GM19328 (cell line): ENCODE data around the gene CRK.

Experiments
- ATAC-seq: cut with Tn5 transposase; IDR thresholded peaks from one replicate; pipeline ENCODE4 v1.9.1; 2021; ENCODE audit warnings: mild to moderate bottlenecking, moderate library complexity; ENCODE audit not compliant: unreplicated experiment

The CRK gene

DNA sequence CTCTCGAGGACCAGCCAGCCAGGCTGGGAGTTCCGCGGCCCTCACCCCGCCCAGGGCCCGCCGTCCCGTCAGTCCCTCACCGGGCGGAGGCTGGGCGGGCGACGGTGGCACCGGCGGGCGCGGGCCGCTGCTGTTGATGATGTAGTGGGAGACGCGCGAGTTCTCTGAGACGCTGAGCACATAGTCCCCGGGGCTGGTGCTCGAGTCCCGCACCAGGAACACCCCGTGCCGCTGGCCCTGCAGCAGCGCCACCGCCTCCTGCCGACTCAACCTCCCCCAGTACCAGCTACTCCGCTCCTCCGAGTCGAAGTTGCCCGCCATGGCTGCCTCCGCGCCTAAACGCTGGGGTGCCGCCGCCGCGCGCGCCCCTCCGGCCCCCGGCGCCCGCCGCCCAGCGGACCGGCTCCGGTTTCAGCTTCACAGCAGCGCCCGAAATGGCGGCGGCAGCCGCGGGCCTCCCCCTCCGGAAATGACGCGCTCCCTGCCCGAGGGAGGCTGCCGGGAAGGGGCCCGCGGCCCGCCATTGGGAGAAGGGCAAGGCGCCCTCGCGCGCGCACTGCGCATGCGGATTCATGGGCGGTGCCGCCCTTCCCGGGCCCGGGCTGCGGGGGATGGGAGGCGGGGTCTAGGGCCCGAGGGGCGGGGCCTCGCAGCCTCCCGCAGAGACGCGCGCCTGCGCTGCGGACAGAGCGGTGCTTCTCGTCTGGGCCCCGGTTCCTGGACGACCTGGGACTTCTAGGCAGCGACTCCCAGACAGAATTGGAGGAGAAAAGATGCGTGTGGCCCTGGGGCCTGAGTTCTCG, at the start of gene CRK:
CRK (minus strand) TSS at position 436 of the 803 bp plus-strand sequence; CDS start at position 321, 115 bp downstream.
- peak; percentile 80 for ATAC-seq

DNA sequence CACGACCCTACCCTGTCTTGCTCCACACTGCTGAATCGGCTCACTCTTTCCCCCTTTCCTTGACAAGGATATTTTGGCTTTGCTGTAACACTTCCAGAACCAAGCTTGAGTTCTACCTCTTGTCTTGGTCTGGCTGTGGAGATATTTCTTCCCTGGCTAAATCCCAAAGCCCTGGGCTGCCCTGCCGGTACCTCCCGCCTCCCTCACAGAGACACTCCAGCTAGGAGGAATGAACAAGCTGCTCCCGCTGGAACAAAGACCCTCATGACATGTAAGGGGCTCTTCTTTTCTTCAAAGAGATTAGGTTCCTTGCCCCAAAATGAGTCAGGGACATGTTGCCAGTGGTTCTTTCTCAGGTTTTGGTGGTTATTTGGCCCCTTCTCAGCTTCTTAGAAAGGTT, 49.6 kb upstream of the CRK start:
- no peak for ATAC-seq

DNA sequence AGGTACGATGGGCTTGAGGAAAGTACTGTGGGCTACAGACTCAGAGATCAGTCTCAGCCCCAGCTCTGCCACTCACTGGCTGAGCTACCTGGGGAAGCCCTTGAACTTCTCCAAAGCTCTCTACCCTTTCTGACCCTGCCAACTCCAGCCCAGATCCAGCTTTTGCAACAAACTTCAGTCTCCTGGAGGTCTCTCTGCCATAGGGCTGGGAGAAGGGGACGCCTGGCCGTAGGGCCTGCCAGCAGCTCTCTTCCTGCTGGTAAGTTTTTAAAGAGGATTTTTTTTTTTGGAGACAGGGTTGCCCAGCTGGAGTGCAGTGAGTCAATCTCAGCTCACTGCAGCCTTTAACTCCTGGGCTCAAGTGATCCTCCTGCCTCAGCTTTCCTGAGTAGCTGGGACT, 48.8 kb upstream of the CRK start:
- ATAC-seq, result no peak

DNA sequence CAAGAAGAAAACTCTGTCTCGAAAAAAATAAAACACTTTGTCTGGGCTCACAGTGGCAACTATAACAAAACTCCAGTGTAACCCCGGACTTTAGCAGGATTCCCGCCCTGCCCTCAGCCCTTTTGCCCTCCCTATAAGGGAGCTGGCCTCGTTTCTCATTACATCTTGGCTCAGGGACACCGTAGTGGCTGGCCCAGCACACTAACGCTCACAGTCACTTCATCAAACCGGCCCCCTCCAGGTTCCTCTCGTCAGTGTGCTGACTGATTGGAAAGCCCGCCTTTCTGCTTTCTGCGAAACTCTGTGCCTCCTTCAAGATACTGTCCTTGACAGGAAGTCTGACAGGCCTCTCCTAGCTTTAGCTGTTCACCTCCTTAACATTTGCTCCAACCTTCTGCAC, 47.7 kb upstream of the CRK start:
- no peak for ATAC-seq

DNA sequence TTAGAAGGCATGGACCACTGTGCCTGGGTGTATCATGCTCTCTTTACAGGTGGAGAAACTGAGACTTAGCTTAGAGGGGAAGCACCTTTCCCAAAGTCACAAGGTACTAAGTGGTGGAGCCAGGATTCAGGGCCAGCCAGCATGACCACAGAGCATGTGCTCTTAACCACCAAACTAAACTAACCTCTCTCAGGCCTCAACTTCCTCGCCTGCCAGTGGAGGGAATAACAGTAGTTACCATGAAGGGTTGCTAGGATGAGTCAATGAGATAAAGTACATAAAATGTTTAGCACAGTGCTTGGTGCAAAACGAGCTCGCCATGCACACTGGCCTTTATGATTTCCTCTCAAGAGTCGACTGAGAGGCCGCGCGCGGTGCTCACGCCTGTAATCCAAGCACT, 42.8 kb upstream of the CRK start:
- no peak for ATAC-seq

DNA sequence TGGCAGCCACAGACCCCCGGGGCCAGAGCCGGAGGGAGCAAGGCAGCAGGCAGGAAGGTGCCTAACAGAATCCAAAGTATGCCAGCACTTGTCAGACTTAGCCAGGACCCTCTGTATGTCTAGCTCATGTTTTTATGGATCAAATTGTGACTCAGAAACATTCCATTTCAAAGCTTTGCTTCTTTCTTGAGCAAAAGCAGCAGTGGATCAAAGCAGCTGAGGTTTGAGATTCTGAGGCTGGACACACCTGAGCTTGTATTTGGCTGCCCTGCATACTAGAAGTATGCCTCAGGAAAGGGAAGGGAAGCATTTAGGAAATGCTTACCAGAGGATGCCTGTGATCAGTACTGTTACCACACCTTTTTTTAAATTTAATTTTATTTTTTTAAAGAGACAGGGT, 42.2 kb upstream of the CRK start:
- ATAC-seq, result no peak

DNA sequence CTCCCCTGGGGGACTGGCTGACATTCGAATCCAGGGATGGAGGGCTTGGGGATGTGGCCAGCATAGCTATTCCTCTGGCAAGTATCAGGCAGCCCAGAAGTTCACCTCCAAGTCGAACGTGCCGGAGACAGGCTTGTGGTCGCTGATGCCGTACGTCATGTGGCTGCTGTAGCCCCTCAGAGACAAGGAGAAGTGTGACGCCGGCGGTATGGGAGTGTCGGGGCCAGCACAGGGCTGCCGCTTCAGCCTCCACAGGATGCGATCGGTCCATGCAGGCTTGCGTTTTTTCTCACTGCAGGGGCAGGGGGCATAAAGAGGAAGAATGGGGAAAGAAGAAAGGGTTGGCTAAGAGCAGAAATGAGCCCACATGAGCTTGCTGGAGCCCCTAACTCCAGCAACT, 41.8 kb upstream of the CRK start:
- no peak for ATAC-seq

DNA sequence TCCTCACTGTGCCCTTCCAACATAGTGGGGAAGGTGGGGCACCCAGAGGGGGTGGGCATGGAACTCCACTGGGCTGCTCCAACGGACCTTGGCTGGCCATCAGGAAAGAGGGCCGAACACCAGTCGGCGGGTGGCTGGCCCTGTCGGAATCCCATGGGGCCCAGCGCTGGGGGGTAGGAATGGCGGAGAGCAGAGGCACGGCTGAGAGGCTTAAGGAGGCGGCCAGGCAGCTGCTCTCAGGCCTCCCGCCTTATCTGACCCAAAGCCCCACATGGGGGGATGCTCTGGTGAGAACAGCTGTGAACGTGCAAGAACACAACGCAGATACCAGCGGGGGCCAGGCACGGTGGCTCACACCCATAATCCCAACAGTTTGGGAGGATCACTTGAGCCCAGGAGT, 40.8 kb upstream of the CRK start:
- ATAC-seq, result no peak

DNA sequence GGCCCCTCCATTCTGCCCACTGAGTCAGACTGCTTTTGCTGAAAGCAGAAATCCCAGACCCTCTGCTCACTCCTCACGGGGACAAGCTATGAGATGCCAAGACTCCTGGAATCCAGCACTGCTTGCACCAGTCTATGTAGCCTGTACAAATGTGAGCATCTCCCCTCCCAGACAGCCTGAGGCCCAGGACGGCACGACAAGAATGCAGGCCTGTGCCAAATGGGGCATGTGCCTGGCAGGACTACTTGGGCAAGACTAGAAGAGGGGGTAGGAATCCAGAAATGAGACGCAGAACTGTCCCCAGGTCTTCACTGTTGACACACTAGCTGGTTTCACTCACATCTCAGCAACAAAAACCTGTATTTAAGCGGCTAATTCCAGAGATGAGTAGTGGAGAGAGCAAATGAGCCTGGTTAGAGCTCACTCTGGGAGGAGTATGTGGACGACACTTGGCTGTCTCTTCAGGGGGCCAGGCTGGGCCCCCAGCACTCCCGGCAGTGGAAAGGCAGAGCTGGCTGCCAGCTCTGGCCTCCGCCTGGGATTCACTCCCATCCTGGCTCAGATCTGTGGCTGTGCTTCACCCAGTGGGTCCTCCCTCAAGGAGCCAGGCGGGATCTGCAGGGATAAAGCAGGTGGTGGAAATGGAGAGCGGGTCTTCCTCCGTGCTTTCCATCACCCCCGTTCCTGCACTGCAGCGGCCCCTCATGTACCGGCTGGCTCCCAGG, 39.4 kb upstream of the CRK start:
- ATAC-seq, result no peak

DNA sequence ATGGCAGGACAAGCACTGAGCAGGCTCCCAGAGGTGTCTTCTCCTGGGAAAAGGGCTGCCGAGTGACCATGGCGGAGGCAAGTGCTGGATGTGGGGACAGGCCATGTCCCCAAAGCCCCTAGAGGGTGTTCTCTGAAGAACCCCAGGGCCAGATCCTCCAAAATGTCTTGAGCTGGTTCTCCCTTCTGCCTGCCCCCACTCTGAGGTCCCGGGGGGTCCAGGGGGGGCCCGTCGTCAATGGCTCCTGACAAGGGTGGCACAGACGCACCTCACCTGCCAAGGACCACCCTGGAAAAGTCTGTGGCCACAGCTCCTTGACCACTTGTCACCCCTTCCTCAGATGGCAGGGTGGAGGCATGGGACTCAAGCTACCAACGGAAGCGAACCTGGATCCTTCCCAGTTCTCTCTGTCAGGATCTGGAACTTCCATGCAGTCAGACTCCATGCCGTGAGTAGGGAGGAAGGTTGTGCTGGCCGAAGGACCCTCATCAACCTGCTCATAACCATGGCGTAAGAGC, 38.8 kb upstream of the CRK start:
- no peak for ATAC-seq

DNA sequence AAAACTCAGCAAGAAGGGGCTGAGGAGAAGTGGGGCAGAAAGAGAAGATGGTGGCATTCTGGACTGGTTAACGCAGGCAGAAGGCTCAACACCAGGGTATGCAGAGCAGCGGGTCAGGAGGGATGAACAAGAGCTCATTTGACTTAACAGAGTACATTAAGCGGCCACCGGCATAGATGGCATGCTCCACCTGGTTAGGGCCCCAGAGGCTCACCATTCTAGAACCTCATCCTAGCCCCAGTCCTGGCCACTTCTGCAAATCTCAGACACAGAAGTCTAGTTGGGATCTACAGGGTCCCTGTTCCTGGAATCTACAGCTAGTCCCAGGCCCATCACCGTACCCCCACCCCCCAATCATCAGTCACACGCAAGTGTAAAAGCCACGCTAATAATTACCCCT, 38.2 kb upstream of the CRK start:
- ATAC-seq, result no peak

DNA sequence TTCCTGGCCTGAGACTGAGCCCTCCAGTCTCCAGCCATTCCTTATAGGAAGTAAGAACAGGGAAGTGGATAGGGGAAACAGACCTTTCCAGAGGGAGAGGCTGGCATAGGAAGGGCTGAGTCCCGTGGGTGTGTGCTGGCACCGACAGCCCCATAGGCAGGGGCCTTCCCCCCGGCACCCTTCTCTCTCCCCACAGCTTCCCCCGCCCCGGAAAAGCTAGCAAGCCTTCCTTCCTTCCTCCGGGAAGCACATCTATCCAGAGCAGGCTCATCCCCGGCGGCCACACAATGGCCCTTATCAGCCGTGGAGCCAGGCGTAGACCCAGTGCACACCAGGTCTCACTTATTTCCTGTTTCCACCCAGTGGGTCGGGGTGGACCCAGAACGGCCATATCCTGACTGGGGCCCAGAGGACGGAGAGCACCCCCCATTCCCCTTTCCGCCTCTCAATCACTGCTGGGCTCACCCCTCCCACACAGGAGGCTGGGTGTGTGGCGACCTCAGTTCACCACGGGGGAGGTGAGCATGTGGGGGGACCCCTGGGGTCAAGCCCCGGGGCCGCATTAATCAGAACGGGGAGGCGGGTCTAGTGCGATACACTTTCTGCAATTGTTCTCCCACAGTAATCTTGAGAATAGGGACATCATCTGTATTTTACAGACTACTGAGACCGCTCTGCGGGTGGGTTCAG, 37.4 kb upstream of the CRK start:
- no peak for ATAC-seq

DNA sequence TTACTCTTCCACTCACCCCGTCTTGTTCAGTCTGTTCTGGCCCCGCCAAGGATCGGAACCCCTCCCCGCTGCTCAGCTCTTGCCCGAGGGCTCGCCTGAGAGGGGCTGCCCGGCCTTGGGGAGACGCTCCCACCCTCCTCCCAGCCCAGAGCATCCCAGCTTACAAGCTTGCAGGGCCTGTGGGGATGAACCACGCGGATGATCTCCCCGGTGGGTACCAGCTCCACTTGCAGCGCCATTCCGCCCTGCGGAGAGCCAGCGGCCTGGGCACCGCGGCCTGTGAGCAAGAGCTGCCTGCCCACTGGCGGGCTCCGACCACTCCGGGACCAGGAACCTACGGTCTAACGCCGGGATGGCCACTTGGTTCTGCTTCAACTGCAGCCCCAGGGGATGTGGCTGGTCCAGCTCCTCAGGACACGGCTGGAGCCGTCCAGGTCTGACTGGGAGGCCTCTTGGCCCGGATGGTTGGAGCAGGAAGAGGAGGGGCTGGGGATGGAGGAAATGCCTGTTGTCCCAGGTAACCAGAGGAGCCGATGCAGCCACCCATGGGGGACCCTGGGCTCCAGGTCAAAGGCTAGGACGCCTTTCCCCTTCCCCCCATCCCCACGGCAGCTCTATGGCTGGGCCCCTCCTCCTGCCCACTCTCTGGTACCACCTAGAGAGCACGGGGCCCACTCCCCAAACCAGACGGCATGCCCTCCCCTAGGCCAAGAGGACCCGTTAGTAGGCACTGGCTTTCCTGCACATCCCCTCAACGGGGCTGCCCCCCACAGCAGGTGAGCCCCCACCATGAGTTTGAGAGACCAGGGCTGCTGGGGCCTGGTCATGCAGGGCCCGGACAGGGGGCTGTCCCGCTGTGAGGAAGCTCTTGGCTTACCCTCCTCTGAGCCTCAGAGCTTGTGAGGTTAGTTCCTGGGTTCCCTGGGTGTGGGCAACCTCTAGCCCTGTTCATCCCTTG, 36.5 kb upstream of the CRK start, which contains the start of gene MYO1C:
MYO1C (minus strand) TSS at position 438 of the 958 bp plus-strand sequence; CDS start at position 239, 199 bp downstream.
- no peak for ATAC-seq

DNA sequence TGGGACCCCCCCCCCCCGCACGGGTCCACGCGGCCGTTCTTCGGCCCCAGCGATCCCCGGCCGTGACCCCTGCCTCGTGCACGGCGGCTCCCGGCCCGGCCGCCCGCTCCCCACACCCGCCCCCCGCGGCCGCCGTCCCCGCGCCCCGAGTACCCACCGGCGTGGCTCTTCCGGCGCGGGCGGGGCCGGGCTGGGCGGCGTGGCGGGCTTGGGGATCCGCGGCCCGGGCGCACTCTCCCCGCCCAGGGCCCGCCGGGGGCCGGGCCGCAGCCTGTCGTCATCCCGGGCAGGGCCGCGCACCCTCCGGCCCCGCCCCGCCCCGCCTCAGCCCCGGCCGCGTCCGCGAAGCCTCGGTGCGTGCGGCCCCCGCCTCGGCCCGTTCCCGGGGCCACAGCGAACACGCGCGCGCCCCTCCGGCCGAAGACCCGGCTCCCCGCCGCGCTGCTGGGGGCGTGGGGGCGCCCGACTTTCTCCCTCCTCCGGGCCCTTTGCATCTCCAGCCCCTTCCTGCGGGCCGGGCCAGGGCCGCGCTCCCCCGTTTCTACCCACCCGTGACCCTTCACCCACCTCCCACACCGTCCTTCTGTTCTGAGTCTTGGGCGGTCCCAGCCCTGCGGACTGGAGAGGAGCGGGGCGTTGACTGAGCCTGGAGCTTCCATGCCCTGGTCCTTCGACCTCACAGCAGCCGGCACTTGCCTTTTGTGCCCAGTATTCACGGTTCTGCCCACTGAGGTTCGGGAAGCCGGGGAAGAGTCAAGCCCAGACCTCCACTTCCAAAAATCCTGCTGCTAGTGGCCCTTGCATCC, 35.6 kb upstream of the CRK start:
- peak; percentile 51 for ATAC-seq

DNA sequence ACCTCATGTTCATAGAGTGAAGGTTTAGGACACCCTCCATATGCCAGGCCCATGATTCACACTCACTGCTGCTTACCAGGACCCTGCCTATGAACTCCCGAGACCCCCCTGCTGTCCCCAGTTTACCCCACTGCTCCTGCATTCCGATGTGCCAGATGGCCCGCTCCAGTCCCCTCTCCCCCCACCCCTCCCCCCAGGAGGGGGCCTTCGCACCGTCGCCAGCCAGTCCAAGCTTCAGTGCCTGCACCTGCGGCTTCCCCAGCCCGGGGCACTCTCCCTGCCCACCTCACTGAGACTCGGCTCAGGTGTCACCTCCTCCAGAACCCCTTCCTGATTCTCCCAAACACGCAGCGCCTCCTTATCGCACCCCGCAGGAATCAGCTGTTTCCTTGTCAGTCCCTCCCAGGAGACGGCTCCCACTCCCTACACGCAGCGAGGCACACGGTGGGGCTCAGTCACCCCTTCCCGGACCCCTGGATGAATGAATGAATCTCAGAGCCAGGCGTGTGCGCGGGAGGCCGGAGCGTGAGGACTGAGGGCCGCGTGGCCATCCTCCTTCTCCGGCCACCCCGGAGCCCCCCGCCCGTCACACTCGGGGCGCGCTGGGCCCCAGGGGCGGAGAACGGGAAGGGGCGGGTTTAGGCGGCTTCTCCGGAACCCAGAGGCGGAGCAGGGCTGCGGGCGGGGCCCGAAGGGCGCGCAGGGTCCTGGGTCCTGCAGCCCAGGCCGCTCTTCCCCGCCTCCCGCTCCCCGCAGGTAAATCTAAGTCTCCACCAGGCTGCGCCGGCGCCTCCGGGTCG, 34.8 kb upstream of the CRK start:
- peak; percentile 48 for ATAC-seq

DNA sequence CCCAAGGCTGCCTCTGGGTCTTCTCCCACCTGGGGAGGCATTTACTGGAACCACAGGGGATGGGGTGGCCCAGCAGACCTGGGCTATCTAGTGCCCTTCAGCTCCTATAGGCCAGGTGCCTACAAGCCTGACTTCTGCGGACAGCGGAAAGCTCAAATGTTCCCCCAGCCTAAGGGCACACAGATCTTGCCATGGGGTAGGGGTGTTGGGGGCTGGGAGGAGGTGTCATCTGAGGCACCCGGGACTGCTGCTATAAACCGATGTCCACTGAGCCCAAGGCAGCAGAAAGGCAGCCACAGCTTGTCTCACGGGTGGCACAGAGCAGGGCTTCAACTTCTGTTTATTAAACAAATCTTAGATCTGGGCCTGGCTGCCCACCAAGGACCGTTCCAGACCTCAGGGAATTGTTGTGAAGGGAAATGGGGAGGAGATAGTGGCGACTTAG, 32.8 kb upstream of the CRK start:
- ATAC-seq, result no peak

DNA sequence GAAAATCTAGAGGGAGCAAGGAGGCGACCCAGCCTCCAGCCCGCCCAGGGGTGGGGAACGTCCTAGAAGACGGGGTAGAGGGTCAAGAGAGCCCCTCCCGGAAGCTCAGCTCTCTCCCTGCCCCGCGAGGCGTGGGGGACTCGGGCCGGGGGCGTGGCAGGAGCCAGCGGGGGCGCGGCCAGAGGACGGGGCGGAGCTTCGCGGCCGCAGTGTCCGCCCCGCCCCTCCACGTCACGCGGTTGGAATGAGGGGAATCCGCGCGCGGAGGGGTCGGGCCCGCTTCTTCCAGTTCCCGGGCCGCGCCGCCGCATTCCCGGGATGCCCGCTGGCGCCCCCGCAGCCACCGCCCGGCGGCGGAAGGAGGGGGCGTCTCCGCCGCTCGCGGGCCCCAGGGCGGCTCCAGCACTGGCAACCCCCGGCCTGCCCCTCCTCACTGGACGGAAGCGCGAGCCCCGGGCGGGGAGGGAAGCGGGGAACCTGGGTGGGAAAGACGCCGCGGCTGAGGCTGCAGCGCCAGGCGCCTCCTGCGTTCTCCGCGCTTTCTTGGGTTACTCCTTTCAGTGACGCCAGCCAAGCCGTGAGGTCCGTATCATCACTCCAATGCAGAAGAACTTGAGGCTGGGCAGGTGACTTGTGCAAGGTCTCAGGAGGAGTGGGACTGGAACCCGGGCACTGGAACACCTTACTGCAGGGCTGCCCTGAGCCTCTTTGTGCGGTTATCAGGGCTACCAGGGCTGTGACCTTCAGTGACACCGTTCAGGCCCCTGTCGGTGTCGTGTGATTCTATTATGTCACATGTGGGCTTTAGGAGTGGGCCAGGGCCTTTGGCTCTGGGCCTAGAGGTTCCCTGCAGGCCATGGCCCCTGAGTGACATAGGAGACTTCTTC, 32.1 kb upstream of the CRK start:
- no peak for ATAC-seq
